ENCODE data around the gene NUDT2. TPM values are rescaled to one million over a fixed set of nuclear protein-coding genes. Genes with fewer than 3 reads are reported as not detected.

The NUDT2 gene
- total RNA-seq, 2 experiments from 2014 or later, result 23.8 to 28.0 TPM

GRCh38 chr9:34380034-34380510 is 50.7 kb downstream of the NUDT2 start:
- no peaks in the 10 kb centered on the region for H3K79me2 ChIP-seq (ENCODE audit: insufficient read depth, low read depth, low read length)
- intact Hi-C loops (cut with micrococcal nuclease; ENCODE audit: unreplicated experiment), result no loop called here
- peaks cover 38% of the 10 kb centered on the region for H3K4me1 ChIP-seq (ENCODE audit: insufficient read depth, low read length, poor library complexity, severe bottlenecking)
- no peak for TF ChIP-seq EZH2phosphoT487 (IDR thresholded peaks at IDR 0.05; ENCODE audit: borderline replicate concordance, low read depth, low read length)
- TF ChIP-seq CTCF (conservative IDR thresholded peaks at IDR 0.05; ENCODE audit: low read length), result no peak
- ChIA-PET CTCF (ENCODE audit: unreplicated experiment) (no interaction called here), POLR2A (interaction anchor here (0.7 to 1.3 kb wide), 2 partner anchors 48 to 478 kb away, joined by 3 to 4 read pairs; no protein-coding TSS in a partner anchor)
- peak overlapping the region; percentile 97 for H2AFZ ChIP-seq (ENCODE audit: low read length)
- peak overlapping the region; percentile 61 for H3K4me3 ChIP-seq (ENCODE audit: low read depth, low read length, poor library complexity, severe bottlenecking)
- BruUV-seq (replicated peaks), result no TSS peak
- H3K4me2 ChIP-seq (ENCODE audit: low read length), result peak overlapping the region; percentile 83
- DNase-seq (ENCODE audit: low spot score), result peak; percentile 21
- H3K27ac ChIP-seq (ENCODE audit: low read depth, low read length, poor library complexity, severe bottlenecking), result no peak overlapping the region
- no peaks in the 10 kb centered on the region for H3K36me3 ChIP-seq (ENCODE audit: insufficient read depth, low read length)
- no peaks in the 10 kb centered on the region for H4K20me1 ChIP-seq (ENCODE audit: insufficient read depth, low read length)
- no peaks in the 10 kb centered on the region for H3K9me2 ChIP-seq (ENCODE audit: insufficient read depth, low read length)
- H3K9me3 ChIP-seq (ENCODE audit: low read length), result no peaks in the 10 kb centered on the region

- no peaks in the 10 kb centered on the region for H3K9me3 ChIP-seq (ENCODE audit: low read length)
- peak overlapping the region; percentile 83 for H3K4me2 ChIP-seq (ENCODE audit: low read length)
- no peaks in the 10 kb centered on the region for H3K79me2 ChIP-seq (ENCODE audit: insufficient read depth, low read depth, low read length)
- intact Hi-C loops (cut with micrococcal nuclease; ENCODE audit: unreplicated experiment), result no loop called here
- TF ChIP-seq EZH2phosphoT487 (IDR thresholded peaks at IDR 0.05; ENCODE audit: borderline replicate concordance, low read depth, low read length), result no peak
- no peak for TF ChIP-seq CTCF (conservative IDR thresholded peaks at IDR 0.05; ENCODE audit: low read length)
- no peaks in the 10 kb centered on the region for H3K9me2 ChIP-seq (ENCODE audit: insufficient read depth, low read length)
- H3K36me3 ChIP-seq (ENCODE audit: insufficient read depth, low read length), result no peaks in the 10 kb centered on the region
- ChIA-PET POLR2A (no interaction called here), CTCF (ENCODE audit: unreplicated experiment) (no interaction called here)
- H3K27ac ChIP-seq (ENCODE audit: low read depth, low read length, poor library complexity, severe bottlenecking), result no peak overlapping the region
- peaks cover 31% of the 10 kb centered on the region for H3K4me1 ChIP-seq (ENCODE audit: insufficient read depth, low read length, poor library complexity, severe bottlenecking)
- BruUV-seq (replicated peaks), result no TSS peak
- peak overlapping the region; percentile 61 for H3K4me3 ChIP-seq (ENCODE audit: low read depth, low read length, poor library complexity, severe bottlenecking)
- no peaks in the 10 kb centered on the region for H4K20me1 ChIP-seq (ENCODE audit: insufficient read depth, low read length)
- peak overlapping the region; percentile 97 for H2AFZ ChIP-seq (ENCODE audit: low read length)
- DNase-seq (ENCODE audit: low spot score), result peak; percentile 87
Observed at GRCh38 chr9:34380511-34381315, 51.3 kb downstream of the NUDT2 start.

- Histone ChIP-seq H4K20me1 (ENCODE audit: insufficient read depth, low read length) (no peaks in the 10 kb centered on the region), H3K79me2 (ENCODE audit: insufficient read depth, low read depth, low read length) (no peaks in the 10 kb centered on the region), H3K27ac (ENCODE audit: low read depth, low read length, poor library complexity, severe bottlenecking) (no peak overlapping the region), H2AFZ (ENCODE audit: low read length) (peak overlapping the region; percentile 97; the same call in 1 of the 2 replicates), H3K4me3 (ENCODE audit: low read depth, low read length, poor library complexity, severe bottlenecking) (peak overlapping the region; percentile 61), H3K9me3 (ENCODE audit: low read length) (no peaks in the 10 kb centered on the region), H3K4me2 (ENCODE audit: low read length) (peak overlapping the region; percentile 83), H3K36me3 (ENCODE audit: insufficient read depth, low read length) (no peaks in the 10 kb centered on the region), H3K4me1 (ENCODE audit: insufficient read depth, low read length, poor library complexity, severe bottlenecking) (peaks cover 26% of the 10 kb centered on the region), H3K9me2 (ENCODE audit: insufficient read depth, low read length) (no peaks in the 10 kb centered on the region)
- TF ChIP-seq CTCF (conservative IDR thresholded peaks at IDR 0.05; ENCODE audit: low read length), result no peak
- TF ChIP-seq EZH2phosphoT487 (IDR thresholded peaks at IDR 0.05; ENCODE audit: borderline replicate concordance, low read depth, low read length), result no peak
- peak; percentile 12 for DNase-seq (ENCODE audit: low spot score)
- no TSS peak for BruUV-seq (replicated peaks)
- POLR2A ChIA-PET, result interaction anchor here (0.6 kb wide), 1 partner anchor 592 kb away, joined by 5 read pairs; no protein-coding TSS in a partner anchor
- CTCF ChIA-PET (ENCODE audit: unreplicated experiment), result no interaction called here
- intact Hi-C loops (cut with micrococcal nuclease; ENCODE audit: unreplicated experiment), result no loop called here
Observed at GRCh38 chr9:34381323-34381722, 52.0 kb downstream of the NUDT2 start.
